Right lung (tissue), 10 donors: ENCODE results near the gene ENTPD7. TPM values are rescaled to one million over a fixed set of nuclear protein-coding genes. Genes with fewer than 3 reads are reported as not detected.
"Not testable (repeated sequence)": the region's sequence is repeated elsewhere in the genome, so short reads cannot be mapped to it uniquely, and the experiment has no call there.

ENCODE experiments used
- DNase-seq, 2 donors: peaks; one replicate each; pipeline ENCODE4 v3.0.0-alpha.2; 2013
- long read RNA-seq, 8 donors: transcript quantifications; one replicate each; lab custom pipeline, GENCODE V29; 2026
- polyA plus RNA-seq, 5 donors: library from polyadenylated mRNA; unstranded; fragments of 120-200 nt; gene quantifications; one replicate each; pipeline versions ENCODE4 v1.2.1 to v1.2.3, GENCODE V29; 2013; ENCODE audit warnings: inconsistent platforms in 1 of 5, low replicate concordance in 1 of 5; ENCODE audit not compliant: insufficient read length in 5 of 5, insufficient read depth in 1 of 5

ENTPD7 gene, protein sequence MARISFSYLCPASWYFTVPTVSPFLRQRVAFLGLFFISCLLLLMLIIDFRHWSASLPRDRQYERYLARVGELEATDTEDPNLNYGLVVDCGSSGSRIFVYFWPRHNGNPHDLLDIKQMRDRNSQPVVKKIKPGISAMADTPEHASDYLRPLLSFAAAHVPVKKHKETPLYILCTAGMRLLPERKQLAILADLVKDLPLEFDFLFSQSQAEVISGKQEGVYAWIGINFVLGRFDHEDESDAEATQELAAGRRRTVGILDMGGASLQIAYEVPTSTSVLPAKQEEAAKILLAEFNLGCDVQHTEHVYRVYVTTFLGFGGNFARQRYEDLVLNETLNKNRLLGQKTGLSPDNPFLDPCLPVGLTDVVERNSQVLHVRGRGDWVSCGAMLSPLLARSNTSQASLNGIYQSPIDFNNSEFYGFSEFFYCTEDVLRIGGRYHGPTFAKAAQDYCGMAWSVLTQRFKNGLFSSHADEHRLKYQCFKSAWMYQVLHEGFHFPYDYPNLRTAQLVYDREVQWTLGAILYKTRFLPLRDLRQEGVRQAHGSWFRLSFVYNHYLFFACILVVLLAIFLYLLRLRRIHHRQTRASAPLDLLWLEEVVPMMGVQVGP
- polyA plus RNA-seq, result 10 to 100 TPM; 11.6 to 18.0 (median 14.5) TPM
- long read RNA-seq, donor 1, transcript ENTPD7-201 (13 exons, 3,550 nt), result major isoform, 7 of 18 reads
- long read RNA-seq, donor 1, partial matches to known transcripts, result 11 of 18 reads
- long read RNA-seq, donor 1, other reads (novel, unspliced or antisense), result 0 of 18 reads
- long read RNA-seq, donor 2, partial matches to known transcripts, result 0 of 1 reads
- long read RNA-seq, donor 2, other reads (novel, unspliced or antisense), result 0 of 1 reads
- long read RNA-seq, donor 3, partial matches to known transcripts, result 6 of 14 reads
- long read RNA-seq, donor 3, other reads (novel, unspliced or antisense), result 6 of 14 reads
- long read RNA-seq, donor 4, partial matches to known transcripts, result 0 of 1 reads
- long read RNA-seq, donor 4, other reads (novel, unspliced or antisense), result 0 of 1 reads
- long read RNA-seq, donor 5, partial matches to known transcripts, result 0 of 2 reads
- long read RNA-seq, donor 5, other reads (novel, unspliced or antisense), result 0 of 2 reads
- long read RNA-seq, donor 6, partial matches to known transcripts, result 0 of 3 reads
- long read RNA-seq, donor 6, other reads (novel, unspliced or antisense), result 0 of 3 reads
- long read RNA-seq, donor 7, result 0 reads
- long read RNA-seq, donor 8, partial matches to known transcripts, result 0 of 1 reads
- long read RNA-seq, donor 8, other reads (novel, unspliced or antisense), result 0 of 1 reads

DNA sequence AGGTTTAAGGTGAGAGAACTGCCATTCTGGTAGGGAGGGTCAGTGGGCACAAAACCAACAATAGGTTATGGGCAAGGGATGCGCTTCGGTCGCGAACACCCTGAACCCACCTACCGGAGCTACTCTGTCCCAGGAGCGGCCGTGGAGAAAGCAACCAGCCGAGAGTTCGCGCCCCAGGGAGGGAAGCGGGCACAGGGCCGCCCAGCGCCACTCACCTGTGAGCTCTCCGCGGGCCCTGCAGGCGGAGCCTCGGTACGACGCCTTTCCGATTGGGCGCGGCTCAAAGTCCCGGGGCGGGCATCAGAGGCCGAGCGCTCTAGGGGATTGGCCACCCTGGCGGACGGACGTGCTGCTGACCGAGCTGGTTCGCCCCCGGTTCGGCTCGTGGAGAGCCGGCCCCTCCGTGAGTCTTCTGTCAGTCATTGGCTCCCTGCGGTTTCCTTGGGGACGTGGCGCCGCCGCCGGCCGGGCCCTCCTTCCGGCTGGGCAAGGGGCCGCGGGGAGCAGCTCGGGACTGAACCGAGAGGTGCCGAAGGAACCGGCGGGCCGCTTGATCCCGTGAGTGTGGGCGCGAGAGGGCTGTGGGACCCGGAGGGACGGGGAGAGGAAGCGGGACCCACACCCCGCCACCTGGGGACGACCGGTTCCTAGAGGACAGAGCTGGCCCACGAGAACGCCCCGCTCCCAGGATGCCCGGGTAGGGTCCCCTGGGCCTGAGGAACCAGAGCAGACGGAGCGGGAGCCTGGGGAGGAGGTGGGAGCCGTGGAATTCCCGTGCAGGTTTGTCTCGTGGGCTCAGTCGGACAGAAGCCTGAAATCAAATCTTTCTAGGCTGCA, at the start of gene ENTPD7:
TSS of gene ENTPD7 (plus strand) at position 479 of the 837 bp plus-strand sequence. CDS start 448 bp downstream, outside the sequence.
- DNase-seq, result peak; percentile 89 to 91

DNA sequence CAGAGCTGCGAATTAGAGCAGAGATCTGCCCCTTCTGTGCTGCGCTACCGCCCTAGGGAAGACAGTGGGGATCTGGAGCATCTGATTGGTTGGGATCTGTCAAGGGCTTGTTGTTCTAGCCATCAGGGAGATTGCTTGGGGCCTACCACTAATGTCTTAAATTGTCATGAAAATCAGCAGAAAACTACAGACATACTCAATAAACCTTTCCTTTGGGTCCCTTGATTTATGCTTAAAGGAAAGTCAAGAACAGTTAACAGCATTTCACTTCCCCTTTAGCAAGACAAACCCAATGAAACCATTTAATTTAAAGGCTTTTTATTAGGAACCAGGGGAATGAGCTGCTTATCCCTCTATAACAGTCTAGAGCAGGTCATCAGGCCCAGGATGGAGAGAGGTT, 49.1 kb upstream of the ENTPD7 start:
- no peak for DNase-seq

DNA sequence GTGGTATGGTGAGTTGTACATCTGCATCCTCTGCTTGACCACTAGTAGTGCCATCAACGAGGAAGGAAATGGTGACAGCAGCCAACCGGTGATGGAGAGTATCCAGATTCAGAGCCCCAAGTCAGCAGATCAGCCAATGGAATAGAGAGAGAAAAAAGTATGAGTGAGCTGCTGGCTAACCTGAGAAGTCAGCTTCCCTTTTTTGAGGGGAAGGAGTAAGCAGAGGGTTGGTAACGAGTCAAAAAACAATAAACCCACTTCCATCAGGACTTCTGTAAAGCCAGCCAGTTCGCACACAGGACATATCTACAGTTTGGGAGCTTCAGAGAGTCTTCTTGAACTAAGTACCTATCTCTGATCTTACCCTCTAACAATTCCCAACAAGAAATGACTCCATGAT, 48.0 kb upstream of the ENTPD7 start:
- no peak for DNase-seq

DNA sequence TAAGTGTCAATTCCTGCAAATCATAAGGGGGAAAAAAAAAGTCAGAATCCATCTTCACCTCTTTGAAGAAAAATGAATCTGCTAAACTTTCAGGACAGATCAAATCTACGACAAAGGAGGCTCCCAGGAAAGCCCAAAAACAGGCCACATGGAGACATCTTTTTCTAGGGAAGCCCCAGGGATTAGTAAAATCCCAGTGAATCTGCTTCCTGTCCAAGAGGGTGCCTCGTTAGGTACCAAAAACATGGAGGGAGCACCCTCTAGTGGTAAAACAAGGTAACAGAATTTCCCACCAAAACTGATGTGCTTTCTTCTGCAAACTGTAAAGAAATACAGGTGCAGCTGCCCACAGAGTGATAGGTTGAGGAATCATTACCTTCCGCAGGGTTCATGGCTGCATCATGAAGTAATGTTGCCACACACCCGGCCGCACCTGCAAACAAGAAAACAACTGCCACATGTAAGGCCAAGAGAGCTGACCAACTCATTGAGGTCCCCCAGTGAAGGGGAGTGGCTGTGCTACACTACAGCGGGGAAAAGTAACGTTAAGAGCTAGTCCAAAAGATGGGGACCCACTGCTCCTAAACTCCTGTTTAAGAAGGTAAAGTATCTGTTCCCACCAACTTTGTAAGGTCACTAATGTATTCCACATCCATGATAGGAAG, 47.0 kb upstream of the ENTPD7 start:
- DNase-seq, result peak in 1 of 2 donors; percentile 50

DNA sequence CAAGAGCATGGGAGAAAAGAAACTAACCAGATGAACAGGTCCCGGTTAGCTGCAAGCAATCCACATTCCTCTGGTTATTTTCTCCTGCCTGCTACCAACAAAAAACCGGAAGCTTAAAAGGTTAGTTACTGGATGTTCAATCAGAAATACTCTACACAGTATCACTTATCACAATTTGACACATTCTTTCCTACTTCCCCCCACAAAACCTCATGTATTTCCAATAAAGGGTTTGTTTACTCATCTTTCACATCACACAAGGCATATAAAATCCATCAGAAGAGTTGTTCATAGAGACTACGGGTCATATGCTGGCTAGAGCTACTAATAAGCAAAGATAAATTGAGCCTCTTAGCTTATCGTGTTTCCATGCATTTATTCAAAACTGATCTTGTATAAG, 43.9 kb upstream of the ENTPD7 start:
- DNase-seq, result no peak

DNA sequence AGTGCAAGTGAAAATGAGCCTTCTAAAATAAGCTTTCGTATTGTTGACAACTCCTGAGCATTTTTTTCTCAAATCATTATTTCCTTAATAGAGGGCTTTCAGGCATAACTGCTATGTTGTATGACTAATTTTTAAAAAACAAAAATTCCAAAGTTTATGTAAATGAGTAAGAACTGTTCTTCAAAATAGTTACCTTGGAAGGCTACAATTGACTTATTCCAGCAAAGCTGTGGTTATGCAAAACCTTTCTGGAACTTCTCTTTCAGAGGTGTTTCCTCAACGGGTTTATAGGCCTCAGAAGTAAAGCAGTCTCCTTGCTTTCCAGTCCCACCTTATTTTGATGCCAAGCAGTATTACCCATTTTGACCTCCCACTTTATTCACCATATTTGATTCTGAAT, 41.6 kb upstream of the ENTPD7 start:
- DNase-seq, result no peak

DNA sequence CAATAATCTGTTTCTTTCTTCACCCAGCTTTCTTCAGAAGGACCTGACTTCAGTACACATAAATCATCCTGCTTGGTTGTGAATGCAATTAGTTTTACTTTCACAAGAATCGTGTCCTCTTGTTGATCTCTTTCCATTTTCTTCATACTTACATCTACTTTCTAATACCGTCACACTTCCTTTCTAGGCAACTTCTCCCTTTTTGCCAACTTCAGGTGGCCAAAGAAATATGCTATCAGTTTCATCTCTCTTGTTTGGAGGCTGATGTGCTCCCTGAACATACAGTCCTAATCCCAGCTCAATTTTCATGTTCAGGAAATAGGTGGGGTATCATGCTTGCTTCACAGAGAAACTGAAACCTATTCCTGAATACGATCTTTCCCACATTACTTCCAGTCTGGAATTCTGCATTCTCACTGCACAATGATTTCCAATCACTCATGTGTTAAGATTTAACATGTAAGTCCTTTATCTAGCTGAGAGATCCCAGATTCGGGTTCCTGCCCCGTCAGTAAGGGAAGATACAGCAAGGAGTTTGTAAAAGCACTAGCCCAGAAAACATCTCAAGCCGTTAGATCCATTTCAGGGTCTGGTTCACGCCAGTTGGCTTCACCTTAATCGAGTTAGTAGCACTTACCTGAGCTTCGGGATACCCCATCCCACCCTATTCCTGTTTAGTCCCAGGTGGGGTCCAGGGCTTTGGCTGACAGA, 40.1 kb upstream of the ENTPD7 start:
- no peak for DNase-seq

DNA sequence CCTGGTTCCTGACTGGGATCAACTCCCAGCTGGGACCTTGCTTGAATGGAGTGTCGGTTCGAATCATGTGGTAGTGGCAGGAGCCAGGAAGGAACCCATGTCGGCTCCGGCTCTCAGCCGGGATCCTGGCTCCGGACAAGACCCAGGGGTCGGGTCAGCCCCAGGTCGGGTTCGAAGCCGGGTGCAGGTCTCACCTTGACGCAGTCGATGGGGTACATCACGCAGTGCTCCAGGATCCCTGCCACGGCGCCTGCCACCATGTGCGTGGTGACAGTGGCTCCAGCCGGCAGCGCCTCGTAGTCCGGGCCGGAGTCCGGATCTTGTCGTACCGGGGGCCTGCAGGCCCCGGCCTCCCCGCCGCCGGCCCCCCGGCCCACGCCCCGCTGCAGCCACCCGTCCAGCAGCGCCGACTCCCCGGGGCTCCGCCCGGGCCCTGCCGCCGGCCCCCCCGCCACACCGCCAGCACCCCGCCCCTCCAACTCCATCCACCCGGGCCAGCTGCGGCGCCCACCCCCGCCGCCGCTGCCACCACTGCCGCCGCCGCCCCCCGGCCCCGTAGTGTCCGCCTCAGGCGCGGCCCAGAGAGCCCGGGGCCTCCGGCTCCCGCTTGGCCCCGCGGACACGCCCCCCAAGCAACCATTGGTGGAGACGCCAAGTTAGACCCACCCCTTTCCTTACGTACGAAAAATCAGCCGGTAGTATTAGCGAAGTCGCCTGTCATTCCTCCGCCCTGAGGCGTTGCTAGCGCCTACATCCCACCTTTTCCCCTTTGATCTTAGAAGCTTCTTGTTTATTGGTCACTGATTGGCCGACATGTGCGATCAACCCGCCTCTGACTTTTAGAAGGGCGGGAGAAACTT, 39.2 kb upstream of the ENTPD7 start, which contains the start of gene SLC25A28:
TSS of gene SLC25A28 (minus strand) at position 589 of the 860 bp plus-strand sequence. CDS start at position 485, 104 bp downstream.
- peak; percentile 98 to 99 for DNase-seq

DNA sequence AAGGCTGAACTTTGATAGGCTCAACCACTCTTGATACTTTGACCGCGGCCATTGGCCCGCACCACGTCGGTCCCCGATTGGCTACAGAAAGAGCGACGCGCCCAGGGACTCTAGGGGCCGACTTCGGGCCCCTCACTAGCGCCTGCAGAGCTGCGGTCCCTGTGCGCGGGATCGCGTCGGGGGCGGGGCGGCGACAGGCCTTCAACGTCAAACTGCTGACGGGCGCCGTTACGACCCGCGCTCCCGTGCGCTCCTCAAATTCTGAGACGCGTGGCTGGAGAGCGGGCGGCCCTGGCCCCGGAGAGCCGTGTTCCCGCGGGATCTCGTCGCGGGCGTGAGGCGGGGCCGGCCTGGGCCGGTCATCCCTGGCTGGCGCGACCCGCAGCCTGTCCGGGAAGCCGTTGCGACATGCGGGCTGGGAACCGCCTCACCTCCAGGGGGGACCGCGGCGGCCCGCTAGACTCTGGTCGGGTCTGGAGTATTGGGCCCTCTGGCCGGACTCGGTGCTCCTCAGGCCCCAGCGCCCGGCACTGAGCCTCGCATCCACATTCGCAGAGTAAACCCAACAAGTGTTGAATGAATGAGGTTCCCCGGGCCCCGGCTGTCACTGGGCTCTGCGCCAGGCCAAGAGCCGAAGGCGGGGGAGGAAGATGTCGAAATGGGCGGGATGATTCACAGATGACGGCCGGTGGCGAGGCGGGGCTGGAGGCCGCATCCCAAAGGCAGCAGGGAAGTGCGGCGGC, 38.4 kb upstream of the ENTPD7 start:
- peak; percentile 94 to 95 for DNase-seq

DNA sequence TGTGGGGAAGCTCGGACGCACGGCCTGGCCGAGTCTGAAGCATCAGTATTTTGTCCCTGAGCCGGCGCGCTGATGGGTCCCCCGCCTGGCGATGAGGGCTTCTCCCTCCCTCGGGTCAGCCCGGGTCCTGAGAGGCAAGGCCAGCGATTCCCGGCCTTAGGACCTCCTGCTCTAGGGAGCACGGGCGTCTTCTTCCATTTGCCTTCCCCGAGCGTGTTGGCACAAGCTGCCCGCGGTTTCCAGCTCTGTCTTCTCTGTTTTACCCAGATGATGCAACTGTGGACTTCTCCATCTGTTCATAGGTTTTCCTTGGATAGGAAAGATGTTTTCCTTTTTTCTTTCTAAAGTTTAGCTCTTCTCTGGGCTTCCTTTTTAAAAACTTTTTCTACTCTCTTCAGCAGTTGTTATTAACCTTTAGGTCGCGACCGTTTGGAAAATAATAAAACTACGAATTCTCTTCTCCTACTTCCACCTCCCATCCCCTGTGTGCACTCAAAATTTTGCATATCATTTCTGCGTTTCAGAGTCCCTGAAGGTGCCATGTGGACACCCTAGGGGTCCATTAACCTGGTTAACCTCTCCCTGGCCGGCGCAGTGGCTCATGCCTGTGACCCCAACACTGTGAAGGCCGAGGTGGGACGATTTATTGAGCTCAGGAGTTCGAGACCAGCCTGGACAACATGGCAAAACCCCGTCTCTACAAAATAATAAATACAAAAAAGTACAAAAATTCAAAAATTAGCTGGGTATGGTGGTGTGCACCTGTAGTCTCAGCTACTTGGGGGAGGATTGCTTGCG, 37.7 kb upstream of the ENTPD7 start:
- DNase-seq, result no peak

DNA sequence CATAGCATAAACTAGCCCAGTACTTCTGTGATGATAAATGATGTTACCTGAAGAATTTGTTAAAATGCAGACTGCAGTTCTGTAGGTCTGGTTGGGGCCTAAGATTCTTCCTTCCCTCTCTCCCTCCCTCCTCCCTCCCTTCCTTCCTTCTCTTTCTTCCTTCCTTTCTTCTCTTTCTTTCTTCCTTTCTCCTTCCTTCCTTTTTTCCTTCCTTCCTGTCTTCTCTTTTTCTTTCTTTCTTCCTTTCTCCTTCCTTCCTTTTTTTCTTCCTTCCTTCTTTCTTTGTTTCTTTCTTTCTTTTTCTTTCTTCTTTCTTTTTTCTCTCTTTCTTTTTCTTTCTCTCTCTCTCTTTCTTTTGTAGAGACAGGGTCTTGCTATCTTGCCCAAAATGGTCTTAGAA, 35.4 kb upstream of the ENTPD7 start:
- DNase-seq, result no peak

DNA sequence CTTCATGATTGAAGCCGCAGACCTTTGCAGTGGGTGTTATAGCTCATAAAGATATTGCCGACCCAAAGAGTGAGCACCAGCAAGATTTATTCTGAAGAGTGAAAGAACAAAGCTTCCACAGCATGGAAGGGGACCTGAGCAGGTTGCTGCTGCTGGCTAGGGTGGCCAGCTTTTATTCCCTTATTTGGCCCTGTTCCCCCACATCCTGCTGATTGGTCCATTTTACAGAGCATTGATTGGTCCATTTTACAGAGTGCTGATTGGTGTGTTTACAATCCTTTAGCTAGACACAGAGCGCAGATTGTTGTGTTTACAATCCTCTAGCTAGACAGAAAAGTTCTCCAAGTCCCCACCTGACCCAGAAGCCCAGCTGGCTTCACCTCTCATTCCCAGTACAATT, 34.2 kb upstream of the ENTPD7 start:
- not testable (repeated sequence) for DNase-seq

DNA sequence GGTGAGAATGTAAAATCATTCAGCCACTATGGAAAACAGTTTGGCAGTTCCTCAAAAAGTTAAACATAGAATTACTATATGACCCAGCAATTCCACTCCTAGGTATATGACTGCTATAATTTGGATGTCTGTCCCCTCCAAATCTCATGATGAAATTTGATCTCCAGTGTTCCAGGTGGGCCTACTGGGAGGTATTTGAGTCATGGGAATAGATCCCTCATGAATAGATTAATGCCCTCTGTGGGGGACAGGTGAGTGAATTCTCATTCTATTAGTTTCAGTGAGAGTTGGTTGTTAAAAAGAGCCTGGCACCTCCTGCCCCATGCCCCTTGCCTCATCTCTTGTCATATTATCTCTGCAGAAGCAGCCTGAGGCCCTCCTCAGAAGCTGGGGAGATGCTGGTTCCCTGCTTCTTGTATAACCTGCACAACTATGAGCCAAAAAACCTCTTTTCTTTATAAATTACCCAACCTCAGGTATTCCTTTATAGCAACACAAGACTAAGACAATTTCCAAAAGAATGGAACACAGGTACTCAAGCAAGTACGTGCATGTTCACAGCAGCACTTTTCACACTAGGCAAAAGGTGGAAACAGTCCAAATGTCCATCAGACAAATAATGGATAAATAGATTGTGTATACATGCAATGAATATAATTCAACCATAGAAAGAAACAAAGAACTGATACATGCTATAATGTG, 30.2 kb upstream of the ENTPD7 start:
- DNase-seq, result no peak

DNA sequence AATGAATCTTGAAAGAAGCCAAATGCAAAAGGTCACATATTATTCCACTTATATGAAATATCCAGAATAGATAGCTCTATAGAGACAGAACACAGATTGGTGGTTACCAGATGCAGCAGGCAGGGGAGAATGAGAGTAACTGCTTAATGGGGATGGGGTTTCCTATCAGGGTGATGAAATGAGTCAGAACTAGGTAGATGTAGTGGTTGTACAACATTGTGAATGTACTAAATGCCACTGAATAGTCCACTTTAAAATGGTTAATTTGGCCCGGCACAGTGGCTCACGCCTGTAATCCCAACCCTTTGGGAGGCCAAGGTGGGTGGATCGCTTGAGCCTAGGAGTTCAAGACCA, 29.7 kb upstream of the ENTPD7 start:
- no peak for DNase-seq

DNA sequence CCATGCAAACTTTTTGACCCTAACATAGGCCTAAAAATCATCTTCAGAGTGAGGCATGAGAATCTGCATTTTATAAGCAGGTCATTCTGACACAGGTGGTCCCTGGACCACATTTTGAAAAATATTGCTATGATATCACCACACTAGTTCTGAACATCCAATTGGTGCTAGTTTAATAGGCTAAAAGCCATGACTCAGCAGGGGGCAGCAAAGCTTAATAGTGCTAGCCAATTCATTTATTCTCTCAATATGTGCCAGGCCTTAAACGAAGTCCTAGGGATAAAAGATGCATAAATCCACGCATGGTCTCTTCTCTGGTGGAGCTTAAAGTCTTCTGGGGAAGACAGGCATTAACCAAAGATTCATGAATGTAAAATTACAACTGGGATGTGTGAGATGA, 28.9 kb upstream of the ENTPD7 start:
- DNase-seq, result peak in 1 of 2 donors; percentile 14

DNA sequence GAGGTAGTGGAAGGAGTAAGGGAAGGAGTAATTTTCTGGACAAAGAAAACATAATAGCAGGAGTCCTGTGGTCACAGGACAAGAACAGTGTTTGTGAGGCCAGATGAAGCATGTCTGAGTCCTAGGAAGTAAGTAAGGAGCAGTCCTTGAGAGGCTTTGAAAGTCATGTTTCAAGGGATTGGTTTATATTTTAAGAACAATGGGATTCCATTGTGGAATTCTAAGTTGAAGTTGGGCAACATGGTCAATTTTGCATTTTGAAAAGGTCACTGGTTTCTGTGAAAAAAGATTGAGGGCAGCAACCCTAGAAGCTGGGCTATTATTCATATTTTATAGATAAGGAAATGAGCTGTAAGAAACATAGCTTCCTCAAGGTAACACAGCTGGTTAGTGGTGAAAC, 28.3 kb upstream of the ENTPD7 start:
- DNase-seq, result no peak
